ENCODE results near the gene ECI2.

GRCh38 chr6:4157506-4157905, 22.1 kb upstream of the ECI2 start:
- no peak for TF ChIP-seq POLR2AphosphoS5 (IDR thresholded peaks at IDR 0.05; ENCODE audit: borderline replicate concordance, low read depth, low read length)
- TF ChIP-seq EZH2 (IDR thresholded peaks at IDR 0.05): no peak
